GM23338 (cell line): ENCODE data around the gene KAT14. TPM values are rescaled to one million over a fixed set of nuclear protein-coding genes. Genes with fewer than 3 reads are reported as not detected.

Experiments used
- ATAC-seq: fragments of 200-7000 bp; cut with Tn5 transposase; 3 replicates; pipeline ENCODE4 v1.9.1; 2020
- DNase-seq: peaks from one replicate; pipeline ENCODE4 v3.0.0-alpha.2; 2015; ENCODE audit warnings: low spot score
- H2AFZ ChIP-seq: fragments of 200-600 bp; sonication (generic); 2 replicates; pipeline ENCODE4 v1.8.0; 2016; ENCODE audit warnings: antibody characterized with exemption, mild to moderate bottlenecking, moderate library complexity
- H3F3A ChIP-seq: fragments of 200-600 bp; sonication (generic); replicated peaks from 2 replicates; pipeline ENCODE4 v1.8.0; 2017; ENCODE audit warnings: antibody characterized with exemption, mixed run types, low read depth
- H3K27ac ChIP-seq: fragments of 200-600 bp; sonication (generic); 2 replicates; pipeline ENCODE4 v1.6.1; 2016; ENCODE audit warnings: low read depth
- H3K27me3 ChIP-seq: fragments of 200-600 bp; sonication (generic); 2 replicates; pipeline ENCODE4 v1.8.0; 2016; ENCODE audit warnings: mild to moderate bottlenecking, mixed run types, moderate library complexity; ENCODE audit not compliant: insufficient read depth
- H3K36me3 ChIP-seq: fragments of 200-600 bp; sonication (generic); 2 replicates; pipeline ENCODE4 v1.8.0; 2016; ENCODE audit warnings: mild to moderate bottlenecking; ENCODE audit not compliant: insufficient read depth
- H3K4me1 ChIP-seq: fragments of 200-600 bp; sonication (generic); 2 replicates; pipeline ENCODE4 v1.8.0; 2016; ENCODE audit warnings: mild to moderate bottlenecking, moderate library complexity; ENCODE audit not compliant: insufficient read depth
- H3K4me2 ChIP-seq: fragments of 200-600 bp; sonication (generic); 2 replicates; pipeline ENCODE4 v1.7.1; 2017; ENCODE audit warnings: mixed run types
- H3K4me3 ChIP-seq: fragments of 200-600 bp; sonication (generic); 2 replicates; pipeline ENCODE4 v1.6.1; 2016; ENCODE audit warnings: mixed run types
- H3K79me2 ChIP-seq: fragments of 200-600 bp; sonication (generic); replicated peaks from 2 replicates; pipeline ENCODE4 v1.8.0; 2017; ENCODE audit warnings: mild to moderate bottlenecking; ENCODE audit not compliant: insufficient read depth
- H3K9me2 ChIP-seq: fragments of 200-600 bp; sonication (generic); 2 replicates; pipeline ENCODE4 v1.8.0; 2017; ENCODE audit not compliant: insufficient read depth
- H4K20me1 ChIP-seq: fragments of 200-600 bp; sonication (generic); replicated peaks from 2 replicates; pipeline ENCODE4 v1.8.0; 2017; ENCODE audit warnings: mild to moderate bottlenecking; ENCODE audit not compliant: insufficient read depth
- H3K27ac Mint-ChIP-seq: 2 replicates; pipeline ENCODE4 v1.8.0; 2020; ENCODE audit warnings: inconsistent platforms, mild to moderate bottlenecking, moderate library complexity, mixed read lengths
- H3K27me3 Mint-ChIP-seq: 3 replicates; pipeline ENCODE4 v1.8.0; 2022; ENCODE audit warnings: low read depth, mild to moderate bottlenecking, moderate library complexity, mixed read lengths, inconsistent platforms; ENCODE audit not compliant: insufficient read depth, poor library complexity
- H3K36me3 Mint-ChIP-seq: 3 replicates; pipeline ENCODE4 v1.8.0; 2021; ENCODE audit warnings: low read depth, mild to moderate bottlenecking, inconsistent platforms, moderate library complexity, mixed read lengths
- H3K4me1 Mint-ChIP-seq: 3 replicates; pipeline ENCODE4 v1.8.0; 2020; ENCODE audit warnings: mild to moderate bottlenecking, inconsistent platforms, mixed read lengths
- H3K4me3 Mint-ChIP-seq: 3 replicates; pipeline ENCODE4 v1.8.0; 2021; ENCODE audit warnings: moderate library complexity, mild to moderate bottlenecking, inconsistent platforms, mixed read lengths
- H3K9me3 Mint-ChIP-seq: 3 replicates; pipeline ENCODE4 v1.8.0; 2020; ENCODE audit warnings: moderate library complexity, mild to moderate bottlenecking, inconsistent platforms, mixed read lengths
- CREB1 ChIP-seq: fragments of 250-450 bp; sonication (Bioruptor Pico); IDR thresholded peaks from 2 replicates; pipeline ENCODE4 v1.5.0; 2020; ENCODE audit warnings: low read depth, mild to moderate bottlenecking, moderate library complexity
- CTCF ChIP-seq, 2 experiments: fragments of 200-600 bp in 1 of 2; sonication (generic) in 1 of 2; conservative IDR thresholded peaks; 2 replicates each; pipeline versions ENCODE4 v1.5.1 to v1.6.1; 2016 to 2017; ENCODE audit warnings: antibody characterized with exemption in 2 of 2, low read depth in 2 of 2, mild to moderate bottlenecking in 2 of 2, moderate library complexity in 1 of 2
- EZH2 ChIP-seq: fragments of 200-600 bp; sonication (generic); IDR thresholded peaks from one replicate; pipeline ENCODE4 v1.8.0; 2017; ENCODE audit warnings: antibody characterized with exemption, mild to moderate bottlenecking, low read depth; ENCODE audit not compliant: unreplicated experiment
- EZH2phosphoT487 ChIP-seq: fragments of 200-600 bp; sonication (generic); IDR thresholded peaks from one replicate; pipeline ENCODE4 v1.8.1; 2018; ENCODE audit warnings: antibody characterized with exemption; ENCODE audit not compliant: unreplicated experiment
- JUNB ChIP-seq: IDR thresholded peaks from one replicate; pipeline ENCODE4 v1.6.1; 2016; ENCODE audit warnings: antibody characterized with exemption; ENCODE audit not compliant: unreplicated experiment
- NANOG ChIP-seq: IDR thresholded peaks from 2 replicates; pipeline ENCODE4 v1.6.1; 2016; ENCODE audit warnings: antibody characterized with exemption, borderline replicate concordance
- STAT1 ChIP-seq: IDR thresholded peaks from one replicate; pipeline ENCODE4 v1.6.1; 2016; ENCODE audit warnings: antibody characterized with exemption; ENCODE audit not compliant: unreplicated experiment
- ZNF114 ChIP-seq: fragments of 250-450 bp; sonication (Bioruptor Pico); IDR thresholded peaks from 2 replicates; pipeline ENCODE4 v1.5.0; 2020; ENCODE audit warnings: mild to moderate bottlenecking, moderate library complexity
- ZNF331 ChIP-seq: fragments of 250-450 bp; sonication (Bioruptor Pico); IDR thresholded peaks from 2 replicates; pipeline ENCODE4 v1.5.0; 2020; ENCODE audit warnings: low read depth, mild to moderate bottlenecking, moderate library complexity
- polyA plus RNA-seq: library from polyadenylated mRNA; unstranded; fragments of >200 nt; fragmentation: Nextera tagmentation; extraction: Ambion mirVana; gene quantifications from 2 replicates; pipeline ENCODE4 v1.2.1, GENCODE V29; 2016
- total RNA-seq: library from RNA; depleted of rRNA; stranded (reverse); fragments of >200 nt; shearing (Covaris generic); gene quantifications from 2 replicates; pipeline ENCODE4 v1.2.3, GENCODE V29; 2014
- TF ChIP-seq, protein P1 (sequence below): IDR thresholded peaks from one replicate; pipeline ENCODE4 v1.6.1; 2018; ENCODE audit warnings: antibody characterized with exemption; ENCODE audit not compliant: unreplicated experiment
- TF ChIP-seq, protein P2 (sequence below): fragments of 250-450 bp; sonication (Bioruptor Pico); IDR thresholded peaks from 2 replicates; pipeline ENCODE4 v1.5.0; 2020; ENCODE audit warnings: mild to moderate bottlenecking, moderate library complexity

The KAT14 gene
- total and polyA plus RNA-seq, 2 experiments from 2014 or later, result 17.8 to 25.0 TPM

GRCh38 chr20:18233408-18233943 is 95.8 kb downstream of the KAT14 start:
- Histone ChIP-seq H4K20me1 (no peaks in the 10 kb centered on the region), H3K36me3 (no peaks in the 10 kb centered on the region), H2AFZ (no peak overlapping the region), H3F3A (no peaks in the 10 kb centered on the region), H3K27ac (no peak overlapping the region), H3K4me1 (no peaks in the 10 kb centered on the region), H3K79me2 (no peaks in the 10 kb centered on the region), H3K27me3 (no peaks in the 10 kb centered on the region), H3K4me3 (no peak overlapping the region), H3K4me2 (no peak overlapping the region), H3K9me2 (no peaks in the 10 kb centered on the region)
- Mint-ChIP-seq H3K4me1 (no peaks in the 10 kb centered on the region), H3K27me3 (no peaks in the 10 kb centered on the region), H3K36me3 (no peaks in the 10 kb centered on the region), H3K9me3 (no peaks in the 10 kb centered on the region), H3K4me3 (no peak overlapping the region), H3K27ac (no peak overlapping the region)
- ATAC-seq (no peak), DNase-seq (no peak)
- no peak for TF ChIP-seq ZNF331 (CRISPR knock-in tag)
- TF ChIP-seq, protein P1, sequence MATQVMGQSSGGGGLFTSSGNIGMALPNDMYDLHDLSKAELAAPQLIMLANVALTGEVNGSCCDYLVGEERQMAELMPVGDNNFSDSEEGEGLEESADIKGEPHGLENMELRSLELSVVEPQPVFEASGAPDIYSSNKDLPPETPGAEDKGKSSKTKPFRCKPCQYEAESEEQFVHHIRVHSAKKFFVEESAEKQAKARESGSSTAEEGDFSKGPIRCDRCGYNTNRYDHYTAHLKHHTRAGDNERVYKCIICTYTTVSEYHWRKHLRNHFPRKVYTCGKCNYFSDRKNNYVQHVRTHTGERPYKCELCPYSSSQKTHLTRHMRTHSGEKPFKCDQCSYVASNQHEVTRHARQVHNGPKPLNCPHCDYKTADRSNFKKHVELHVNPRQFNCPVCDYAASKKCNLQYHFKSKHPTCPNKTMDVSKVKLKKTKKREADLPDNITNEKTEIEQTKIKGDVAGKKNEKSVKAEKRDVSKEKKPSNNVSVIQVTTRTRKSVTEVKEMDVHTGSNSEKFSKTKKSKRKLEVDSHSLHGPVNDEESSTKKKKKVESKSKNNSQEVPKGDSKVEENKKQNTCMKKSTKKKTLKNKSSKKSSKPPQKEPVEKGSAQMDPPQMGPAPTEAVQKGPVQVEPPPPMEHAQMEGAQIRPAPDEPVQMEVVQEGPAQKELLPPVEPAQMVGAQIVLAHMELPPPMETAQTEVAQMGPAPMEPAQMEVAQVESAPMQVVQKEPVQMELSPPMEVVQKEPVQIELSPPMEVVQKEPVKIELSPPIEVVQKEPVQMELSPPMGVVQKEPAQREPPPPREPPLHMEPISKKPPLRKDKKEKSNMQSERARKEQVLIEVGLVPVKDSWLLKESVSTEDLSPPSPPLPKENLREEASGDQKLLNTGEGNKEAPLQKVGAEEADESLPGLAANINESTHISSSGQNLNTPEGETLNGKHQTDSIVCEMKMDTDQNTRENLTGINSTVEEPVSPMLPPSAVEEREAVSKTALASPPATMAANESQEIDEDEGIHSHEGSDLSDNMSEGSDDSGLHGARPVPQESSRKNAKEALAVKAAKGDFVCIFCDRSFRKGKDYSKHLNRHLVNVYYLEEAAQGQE, result no peak
- TF ChIP-seq JUNB, result no peak
- TF ChIP-seq, protein P2, sequence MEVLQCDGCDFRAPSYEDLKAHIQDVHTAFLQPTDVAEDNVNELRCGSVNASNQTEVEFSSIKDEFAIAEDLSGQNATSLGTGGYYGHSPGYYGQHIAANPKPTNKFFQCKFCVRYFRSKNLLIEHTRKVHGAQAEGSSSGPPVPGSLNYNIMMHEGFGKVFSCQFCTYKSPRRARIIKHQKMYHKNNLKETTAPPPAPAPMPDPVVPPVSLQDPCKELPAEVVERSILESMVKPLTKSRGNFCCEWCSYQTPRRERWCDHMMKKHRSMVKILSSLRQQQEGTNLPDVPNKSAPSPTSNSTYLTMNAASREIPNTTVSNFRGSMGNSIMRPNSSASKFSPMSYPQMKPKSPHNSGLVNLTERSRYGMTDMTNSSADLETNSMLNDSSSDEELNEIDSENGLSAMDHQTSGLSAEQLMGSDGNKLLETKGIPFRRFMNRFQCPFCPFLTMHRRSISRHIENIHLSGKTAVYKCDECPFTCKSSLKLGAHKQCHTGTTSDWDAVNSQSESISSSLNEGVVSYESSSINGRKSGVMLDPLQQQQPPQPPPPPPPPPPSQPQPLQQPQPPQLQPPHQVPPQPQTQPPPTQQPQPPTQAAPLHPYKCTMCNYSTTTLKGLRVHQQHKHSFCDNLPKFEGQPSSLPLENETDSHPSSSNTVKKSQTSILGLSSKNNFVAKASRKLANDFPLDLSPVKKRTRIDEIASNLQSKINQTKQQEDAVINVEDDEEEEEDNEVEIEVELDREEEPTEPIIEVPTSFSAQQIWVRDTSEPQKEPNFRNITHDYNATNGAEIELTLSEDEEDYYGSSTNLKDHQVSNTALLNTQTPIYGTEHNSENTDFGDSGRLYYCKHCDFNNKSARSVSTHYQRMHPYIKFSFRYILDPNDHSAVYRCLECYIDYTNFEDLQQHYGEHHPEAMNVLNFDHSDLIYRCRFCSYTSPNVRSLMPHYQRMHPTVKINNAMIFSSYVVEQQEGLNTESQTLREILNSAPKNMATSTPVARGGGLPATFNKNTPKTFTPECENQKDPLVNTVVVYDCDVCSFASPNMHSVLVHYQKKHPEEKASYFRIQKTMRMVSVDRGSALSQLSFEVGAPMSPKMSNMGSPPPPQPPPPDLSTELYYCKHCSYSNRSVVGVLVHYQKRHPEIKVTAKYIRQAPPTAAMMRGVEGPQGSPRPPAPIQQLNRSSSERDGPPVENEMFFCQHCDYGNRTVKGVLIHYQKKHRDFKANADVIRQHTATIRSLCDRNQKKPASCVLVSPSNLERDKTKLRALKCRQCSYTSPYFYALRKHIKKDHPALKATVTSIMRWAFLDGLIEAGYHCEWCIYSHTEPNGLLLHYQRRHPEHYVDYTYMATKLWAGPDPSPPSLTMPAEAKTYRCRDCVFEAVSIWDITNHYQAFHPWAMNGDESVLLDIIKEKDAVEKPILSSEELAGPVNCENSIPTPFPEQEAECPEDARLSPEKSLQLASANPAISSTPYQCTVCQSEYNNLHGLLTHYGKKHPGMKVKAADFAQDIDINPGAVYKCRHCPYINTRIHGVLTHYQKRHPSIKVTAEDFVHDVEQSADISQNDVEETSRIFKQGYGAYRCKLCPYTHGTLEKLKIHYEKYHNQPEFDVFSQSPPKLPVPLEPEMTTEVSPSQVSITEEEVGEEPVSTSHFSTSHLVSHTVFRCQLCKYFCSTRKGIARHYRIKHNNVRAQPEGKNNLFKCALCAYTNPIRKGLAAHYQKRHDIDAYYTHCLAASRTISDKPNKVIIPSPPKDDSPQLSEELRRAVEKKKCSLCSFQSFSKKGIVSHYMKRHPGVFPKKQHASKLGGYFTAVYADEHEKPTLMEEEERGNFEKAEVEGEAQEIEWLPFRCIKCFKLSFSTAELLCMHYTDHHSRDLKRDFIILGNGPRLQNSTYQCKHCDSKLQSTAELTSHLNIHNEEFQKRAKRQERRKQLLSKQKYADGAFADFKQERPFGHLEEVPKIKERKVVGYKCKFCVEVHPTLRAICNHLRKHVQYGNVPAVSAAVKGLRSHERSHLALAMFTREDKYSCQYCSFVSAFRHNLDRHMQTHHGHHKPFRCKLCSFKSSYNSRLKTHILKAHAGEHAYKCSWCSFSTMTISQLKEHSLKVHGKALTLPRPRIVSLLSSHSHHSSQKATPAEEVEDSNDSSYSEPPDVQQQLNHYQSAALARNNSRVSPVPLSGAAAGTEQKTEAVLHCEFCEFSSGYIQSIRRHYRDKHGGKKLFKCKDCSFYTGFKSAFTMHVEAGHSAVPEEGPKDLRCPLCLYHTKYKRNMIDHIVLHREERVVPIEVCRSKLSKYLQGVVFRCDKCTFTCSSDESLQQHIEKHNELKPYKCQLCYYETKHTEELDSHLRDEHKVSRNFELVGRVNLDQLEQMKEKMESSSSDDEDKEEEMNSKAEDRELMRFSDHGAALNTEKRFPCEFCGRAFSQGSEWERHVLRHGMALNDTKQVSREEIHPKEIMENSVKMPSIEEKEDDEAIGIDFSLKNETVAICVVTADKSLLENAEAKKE (CRISPR knock-in tag), result no peak
- no peak for TF ChIP-seq STAT1
- TF ChIP-seq CREB1 (CRISPR knock-in tag), result no peak
- TF ChIP-seq CTCF (conservative IDR thresholded peaks at IDR 0.05; ENCODE audit: low read depth in 2 of 2), result no peak
- TF ChIP-seq NANOG, result no peak
- TF ChIP-seq EZH2phosphoT487, result no peak
- TF ChIP-seq ZNF114 (CRISPR knock-in tag), result no peak
- TF ChIP-seq EZH2, result no peak
